Cerebellar nuclear complex (tissue), 1 donor: ENCODE results near the gene EYS.
"Not testable (repeated sequence)": the region's sequence is repeated elsewhere in the genome, so short reads cannot be mapped to it uniquely, and the experiment has no call there.

Experiments
- DNase-seq, 2 experiments: peaks; one replicate each; lab custom pipeline; 2025; lab: John Stamatoyannopoulos, UW

Gene EYS

GRCh38 chr6:65452333-65452732 is 254.7 kb downstream of the EYS start:
- DNase-seq: no peak

GRCh38 chr6:65450451-65450850 is 256.6 kb downstream of the EYS start:
- no peak for DNase-seq

- DNase-seq: no peak
Observed at GRCh38 chr6:65449926-65450325, 257.1 kb downstream of the EYS start.

- no peak for DNase-seq
Observed at GRCh38 chr6:65448866-65449265, 258.2 kb downstream of the EYS start.

GRCh38 chr6:65436281-65436680 is 270.7 kb downstream of the EYS start:
- no peak for DNase-seq

- DNase-seq: no peak
Observed at GRCh38 chr6:65416621-65417020, 290.4 kb downstream of the EYS start.

- no peak for DNase-seq
Observed at GRCh38 chr6:65410309-65410708, 296.7 kb downstream of the EYS start.

- no peak for DNase-seq
Observed at GRCh38 chr6:65402564-65402963, 304.5 kb downstream of the EYS start.

- no peak for DNase-seq
Observed at GRCh38 chr6:65399355-65400084, 307.5 kb downstream of the EYS start.

- no peak for DNase-seq
Observed at GRCh38 chr6:65398851-65399250, 308.2 kb downstream of the EYS start.

GRCh38 chr6:65350530-65350929 is 356.5 kb downstream of the EYS start:
- no peak for DNase-seq

GRCh38 chr6:65302655-65303054 is 404.4 kb downstream of the EYS start:
- DNase-seq: not testable (repeated sequence)

GRCh38 chr6:65299236-65299635 is 407.8 kb downstream of the EYS start:
- DNase-seq: no peak

GRCh38 chr6:65295812-65296211 is 411.2 kb downstream of the EYS start:
- no peak for DNase-seq

GRCh38 chr6:65289491-65289890 is 417.5 kb downstream of the EYS start:
- DNase-seq: no peak

- DNase-seq: no peak
Observed at GRCh38 chr6:65285275-65285674, 421.8 kb downstream of the EYS start.

GRCh38 chr6:65280060-65280459 is 427.0 kb downstream of the EYS start:
- no peak for DNase-seq

GRCh38 chr6:65262241-65262640 is 444.8 kb downstream of the EYS start:
- DNase-seq: no peak

GRCh38 chr6:65259982-65260381 is 447.0 kb downstream of the EYS start:
- no peak for DNase-seq

- DNase-seq: no peak
Observed at GRCh38 chr6:65259059-65259458, 448.0 kb downstream of the EYS start.

- DNase-seq: no peak
Observed at GRCh38 chr6:65253041-65253440, 454.0 kb downstream of the EYS start.

GRCh38 chr6:65248101-65248610 is 458.9 kb downstream of the EYS start:
- DNase-seq: no peak

- DNase-seq: no peak
Observed at GRCh38 chr6:65231616-65232015, 475.4 kb downstream of the EYS start.

GRCh38 chr6:65229825-65230224 is 477.2 kb downstream of the EYS start:
- no peak for DNase-seq
